Dendritic cell treated with granulocyte-macrophage colony-stimulating factor and Interleukin-4, amounts not matched to agents 40 ng/mL and 50 ng/mL, for 4 days (primary cell): ENCODE measurements around the gene HS2ST1.
"Not testable (repeated sequence)": the region's sequence is repeated elsewhere in the genome, so short reads cannot be mapped to it uniquely, and the experiment has no call there.

ENCODE experiments used
- H3K27ac Mint-ChIP-seq: one replicate; pipeline ENCODE4 v1.8.0; 2022; ENCODE audit warnings: mild to moderate bottlenecking, mixed read lengths
- H3K27me3 Mint-ChIP-seq: one replicate; pipeline ENCODE4 v1.8.0; 2022; ENCODE audit warnings: mild to moderate bottlenecking, mixed read lengths
- H3K36me3 Mint-ChIP-seq: one replicate; pipeline ENCODE4 v1.8.0; 2022; ENCODE audit warnings: low read depth, mixed read lengths
- H3K4me1 Mint-ChIP-seq: one replicate; pipeline ENCODE4 v1.8.0; 2022; ENCODE audit warnings: low read depth, mixed read lengths
- H3K4me3 Mint-ChIP-seq: one replicate; pipeline ENCODE4 v1.8.0; 2022; ENCODE audit warnings: mild to moderate bottlenecking, moderate library complexity, mixed read lengths
- H3K9me3 Mint-ChIP-seq: one replicate; pipeline ENCODE4 v1.8.0; 2022; ENCODE audit warnings: mixed read lengths
- intact Hi-C: fragments of 100-400 bp; cut with micrococcal nuclease; formaldehyde crosslinking; loops from one replicate; pipeline ENCODE4 v1.15.0; 2022

HS2ST1 gene

DNA sequence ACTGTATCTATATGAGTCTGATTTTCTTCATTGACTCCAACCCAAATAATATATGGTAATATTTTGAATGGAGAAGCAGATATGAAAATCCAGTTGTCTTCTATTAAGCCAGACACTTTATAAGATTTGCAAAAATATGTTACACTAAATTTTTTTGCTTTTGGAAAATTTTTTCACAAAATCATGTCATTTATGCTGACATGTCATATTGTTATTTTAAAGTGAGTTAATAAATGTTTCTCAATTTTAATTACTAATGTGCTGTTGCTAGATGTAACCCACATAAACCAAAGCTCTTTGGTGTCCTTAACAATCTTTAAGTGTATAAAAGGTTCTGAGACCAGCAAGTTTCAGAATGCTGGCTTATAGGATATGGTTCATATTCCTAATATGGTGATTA, 142.5 kb downstream of the HS2ST1 start:
- no peaks in the 10 kb centered on the region for H3K27me3 Mint-ChIP-seq

DNA sequence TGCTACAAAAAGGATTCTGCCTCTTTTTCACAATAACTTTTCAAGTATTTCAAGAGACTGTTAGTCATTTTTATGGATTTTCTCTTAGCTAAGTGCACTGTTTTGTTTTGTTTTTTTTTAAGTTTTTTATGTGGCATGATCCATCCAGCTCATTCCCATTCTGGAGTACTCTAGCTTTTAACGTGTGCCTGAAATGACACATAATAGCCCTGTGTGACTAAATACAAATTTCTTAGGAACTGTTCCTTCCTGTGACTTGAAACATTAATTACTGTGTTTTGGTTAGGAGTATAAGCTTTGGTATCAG, 143.9 kb downstream of the HS2ST1 start:
- H3K4me1 Mint-ChIP-seq, result peaks cover 25% of the 10 kb centered on the region
- peaks cover 4% of the 10 kb centered on the region for H3K36me3 Mint-ChIP-seq
- no peak overlapping the region for H3K27ac Mint-ChIP-seq
- H3K4me3 Mint-ChIP-seq, result no peak overlapping the region
- intact Hi-C loops, result no loop called here
- H3K9me3 Mint-ChIP-seq, result peaks cover 8% of the 10 kb centered on the region
- no peaks in the 10 kb centered on the region for H3K27me3 Mint-ChIP-seq

More for the DNA sequence above, 142.5 kb downstream of the HS2ST1 start:
- Mint-ChIP-seq H3K4me1 (peaks cover 14% of the 10 kb centered on the region), H3K4me3 (no peak overlapping the region), H3K27ac (no peak overlapping the region), H3K36me3 (no peaks in the 10 kb centered on the region), H3K9me3 (no peaks in the 10 kb centered on the region)
- intact Hi-C loops, result no loop called here

DNA sequence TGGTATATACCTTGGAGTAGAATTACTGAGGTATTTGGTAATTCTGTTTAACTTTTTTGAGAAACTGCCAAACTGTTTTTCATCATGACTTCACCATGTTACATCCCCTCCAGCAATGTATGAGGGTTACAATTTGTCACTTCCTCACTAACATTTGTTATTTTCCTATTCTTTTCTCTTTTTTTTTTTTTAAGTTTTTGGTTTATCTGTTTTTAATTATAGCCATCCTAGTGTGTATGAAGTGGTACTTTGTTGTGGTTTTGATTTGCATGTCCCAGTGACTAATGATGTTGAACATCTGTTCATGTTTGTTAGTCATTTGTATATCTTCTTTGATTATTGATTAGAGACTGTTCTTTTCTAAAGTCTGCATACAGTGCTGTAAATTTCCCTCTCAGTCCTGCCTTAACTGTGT, 147.3 kb downstream of the HS2ST1 start:
- peaks cover 7% of the 10 kb centered on the region for H3K36me3 Mint-ChIP-seq
- H3K27ac Mint-ChIP-seq, result no peak overlapping the region
- intact Hi-C loops, result no loop called here
- H3K9me3 Mint-ChIP-seq, result peaks cover 14% of the 10 kb centered on the region
- no peak overlapping the region for H3K4me3 Mint-ChIP-seq
- no peaks in the 10 kb centered on the region for H3K27me3 Mint-ChIP-seq
- H3K4me1 Mint-ChIP-seq, result peaks cover 26% of the 10 kb centered on the region

DNA sequence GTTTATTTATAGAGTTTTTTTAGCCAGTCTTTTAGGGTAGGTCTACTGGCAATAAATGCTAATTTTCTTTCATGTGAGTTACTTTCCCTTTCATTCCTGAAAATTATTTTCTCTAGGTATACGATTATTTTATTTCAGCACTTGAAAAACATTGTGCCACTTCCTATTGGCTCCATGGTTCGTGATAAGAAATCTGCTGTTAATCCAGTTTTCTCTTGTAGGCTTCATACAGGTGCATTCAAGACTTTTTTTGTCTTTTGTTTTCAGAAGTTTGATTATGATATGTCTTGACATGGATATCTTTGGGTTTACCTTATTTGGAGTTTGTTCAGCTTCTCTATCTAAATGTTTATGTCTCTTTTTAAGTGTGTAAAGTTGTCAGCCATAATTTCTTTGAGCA, 148.3 kb downstream of the HS2ST1 start:
- H3K27ac Mint-ChIP-seq, result no peak overlapping the region
- H3K4me1 Mint-ChIP-seq, result peaks cover 22% of the 10 kb centered on the region
- peaks cover 21% of the 10 kb centered on the region for H3K9me3 Mint-ChIP-seq
- no peaks in the 10 kb centered on the region for H3K27me3 Mint-ChIP-seq
- H3K4me3 Mint-ChIP-seq, result no peak overlapping the region
- intact Hi-C loops, result no loop called here
- peaks cover 7% of the 10 kb centered on the region for H3K36me3 Mint-ChIP-seq

DNA sequence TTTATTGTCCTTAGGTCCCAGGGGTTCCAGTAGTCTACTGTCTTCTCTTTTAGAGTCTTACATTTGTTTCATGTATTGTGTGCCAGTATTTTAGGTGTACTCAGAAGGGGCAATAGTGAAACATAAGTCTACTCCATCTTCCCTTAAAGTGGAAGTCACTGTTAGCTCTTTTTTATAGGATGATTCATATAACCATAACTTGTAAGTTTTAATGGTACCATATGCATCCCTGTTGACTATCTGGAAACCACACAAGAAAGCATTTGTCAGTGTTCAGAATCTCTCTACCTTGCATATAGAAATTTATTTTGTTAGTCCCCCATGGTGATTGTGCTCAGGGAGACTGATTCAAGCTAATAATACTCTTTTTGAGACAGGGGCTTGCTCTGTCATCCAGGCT, 149.9 kb downstream of the HS2ST1 start:
- H3K4me1 Mint-ChIP-seq, result peaks cover 16% of the 10 kb centered on the region
- H3K4me3 Mint-ChIP-seq, result no peak overlapping the region
- H3K27ac Mint-ChIP-seq, result no peak overlapping the region
- intact Hi-C loops, result no loop called here
- H3K27me3 Mint-ChIP-seq, result no peaks in the 10 kb centered on the region
- peaks cover 21% of the 10 kb centered on the region for H3K9me3 Mint-ChIP-seq
- H3K36me3 Mint-ChIP-seq, result peaks cover 7% of the 10 kb centered on the region

DNA sequence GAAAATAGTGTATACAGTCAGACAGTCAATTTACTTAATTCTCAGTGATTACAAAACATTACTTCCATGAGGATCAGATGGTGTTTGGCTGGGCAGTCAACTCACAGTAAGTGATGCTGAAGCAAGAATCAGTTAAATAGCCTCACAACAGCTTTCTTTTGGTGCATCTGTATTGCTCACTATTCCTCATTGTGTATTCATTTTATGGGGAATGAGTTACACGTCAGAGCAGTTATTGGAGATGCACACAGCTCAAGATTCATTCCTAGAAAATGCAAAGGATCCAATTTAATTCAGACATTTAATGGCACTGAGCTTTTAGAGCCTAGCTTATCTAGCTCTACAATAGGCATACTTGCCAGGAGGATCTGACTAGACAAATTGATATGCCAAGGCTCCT, 150.6 kb downstream of the HS2ST1 start:
- intact Hi-C loops, result no loop called here
- Mint-ChIP-seq H3K9me3 (peaks cover 21% of the 10 kb centered on the region), H3K4me3 (no peak overlapping the region), H3K36me3 (peaks cover 7% of the 10 kb centered on the region), H3K27me3 (no peaks in the 10 kb centered on the region), H3K27ac (no peak overlapping the region), H3K4me1 (peaks cover 16% of the 10 kb centered on the region)

DNA sequence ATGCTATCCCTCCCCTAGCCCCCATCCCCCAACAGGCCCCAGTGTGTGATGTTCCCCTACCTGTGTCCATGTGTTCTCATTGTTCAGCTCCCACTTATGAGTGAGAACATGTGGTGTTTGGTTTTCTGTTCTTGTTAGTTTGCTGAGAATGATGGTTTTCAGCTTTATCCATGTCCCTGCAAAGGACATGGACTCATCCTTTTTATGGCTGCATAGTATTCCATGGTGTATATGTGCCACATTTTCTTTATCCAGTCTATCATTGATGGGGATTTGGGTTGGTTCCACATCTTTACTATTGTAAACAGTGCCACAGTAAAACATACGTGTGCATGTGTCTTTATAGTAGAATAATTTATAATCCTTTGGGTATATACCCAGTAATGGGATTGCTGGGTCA, 152.3 kb downstream of the HS2ST1 start:
- peaks cover 14% of the 10 kb centered on the region for H3K4me1 Mint-ChIP-seq
- peaks cover 21% of the 10 kb centered on the region for H3K9me3 Mint-ChIP-seq
- H3K4me3 Mint-ChIP-seq, intact Hi-C loops, H3K36me3 Mint-ChIP-seq, H3K27me3 Mint-ChIP-seq, H3K27ac Mint-ChIP-seq: not testable (repeated sequence)

DNA sequence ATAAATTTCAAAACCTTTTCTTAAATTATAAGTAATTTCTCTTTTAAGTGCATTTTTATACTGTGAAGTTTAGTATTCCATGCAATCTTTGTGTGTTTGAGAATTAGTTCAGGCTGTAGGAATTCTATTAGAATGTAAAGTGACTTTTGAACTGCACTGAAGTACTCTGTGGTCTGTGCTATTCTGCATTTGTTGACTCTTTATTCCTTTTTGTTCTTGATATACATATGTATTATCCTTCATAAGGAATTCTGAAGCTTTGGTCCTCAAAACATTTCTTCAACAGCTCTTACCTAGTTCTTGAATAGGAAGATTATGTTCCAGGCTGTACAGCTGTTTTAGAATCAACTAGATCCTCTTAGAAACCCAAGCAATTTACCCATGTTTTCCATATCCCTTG, 158.0 kb downstream of the HS2ST1 start:
- Mint-ChIP-seq H3K9me3 (peaks cover 3% of the 10 kb centered on the region), H3K36me3 (peaks cover 10% of the 10 kb centered on the region), H3K4me3 (no peak overlapping the region), H3K27me3 (no peaks in the 10 kb centered on the region), H3K4me1 (no peaks in the 10 kb centered on the region), H3K27ac (no peak overlapping the region)
- intact Hi-C loops, result no loop called here

DNA sequence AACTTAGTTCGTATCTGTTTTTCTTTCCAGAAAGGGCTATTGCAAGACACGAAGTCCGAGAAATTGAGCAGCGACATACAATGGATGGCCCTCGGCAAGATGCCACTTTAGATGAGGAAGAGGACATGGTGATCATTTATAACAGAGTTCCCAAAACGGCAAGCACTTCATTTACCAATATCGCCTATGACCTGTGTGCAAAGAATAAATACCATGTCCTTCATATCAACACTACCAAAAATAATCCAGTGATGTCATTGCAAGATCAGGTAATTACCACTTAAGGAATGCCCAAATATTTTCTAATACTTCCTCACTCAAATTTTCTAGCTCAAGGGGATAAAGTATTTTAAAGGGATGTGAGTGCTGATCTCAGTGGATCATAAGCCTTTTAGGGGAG, 158.5 kb downstream of the HS2ST1 start:
- Mint-ChIP-seq H3K4me1 (no peaks in the 10 kb centered on the region), H3K27me3 (no peaks in the 10 kb centered on the region), H3K9me3 (no peaks in the 10 kb centered on the region), H3K36me3 (peaks cover 10% of the 10 kb centered on the region), H3K4me3 (no peak overlapping the region), H3K27ac (no peak overlapping the region)
- intact Hi-C loops, result no loop called here

DNA sequence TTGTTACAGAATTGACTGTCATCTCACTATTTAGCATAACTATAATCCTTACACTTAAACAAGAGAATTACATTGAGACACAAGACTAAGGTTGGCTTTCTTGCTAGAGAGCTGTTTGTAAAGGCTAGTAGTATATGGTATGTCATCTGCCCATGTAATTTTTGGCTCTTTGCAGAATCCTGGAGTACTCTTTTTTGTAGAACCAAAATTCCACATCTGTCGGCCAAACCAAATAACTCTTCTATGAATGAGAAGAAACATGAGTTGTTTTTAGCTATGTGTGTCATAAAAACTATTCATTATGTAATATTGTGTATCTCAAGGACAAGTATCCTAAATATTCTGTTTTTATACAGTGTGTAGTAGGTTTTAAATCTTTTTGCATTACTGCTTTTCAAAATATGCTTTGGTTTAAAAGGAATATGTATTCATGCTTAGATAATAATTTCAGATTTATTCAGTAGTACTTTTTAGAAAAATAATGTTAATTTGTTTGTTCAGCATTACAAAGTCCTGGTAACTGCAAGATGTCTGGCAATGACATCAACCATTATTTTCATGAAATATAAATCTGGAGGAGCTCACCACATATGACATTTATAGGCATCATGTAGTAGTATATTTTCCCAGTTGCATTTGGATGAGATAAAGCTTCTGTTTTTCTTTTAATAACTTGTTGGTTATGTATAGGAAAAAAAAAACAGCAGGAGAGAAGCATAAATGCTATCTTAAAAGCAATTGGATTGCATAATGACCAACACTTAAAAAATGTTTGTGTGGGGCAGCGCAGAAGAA, 159.8 kb downstream of the HS2ST1 start:
- Mint-ChIP-seq H3K9me3 (no peaks in the 10 kb centered on the region), H3K36me3 (peaks cover 10% of the 10 kb centered on the region), H3K4me1 (no peaks in the 10 kb centered on the region), H3K27ac (no peak overlapping the region), H3K27me3 (no peaks in the 10 kb centered on the region), H3K4me3 (no peak overlapping the region)
- intact Hi-C loops, result no loop called here

DNA sequence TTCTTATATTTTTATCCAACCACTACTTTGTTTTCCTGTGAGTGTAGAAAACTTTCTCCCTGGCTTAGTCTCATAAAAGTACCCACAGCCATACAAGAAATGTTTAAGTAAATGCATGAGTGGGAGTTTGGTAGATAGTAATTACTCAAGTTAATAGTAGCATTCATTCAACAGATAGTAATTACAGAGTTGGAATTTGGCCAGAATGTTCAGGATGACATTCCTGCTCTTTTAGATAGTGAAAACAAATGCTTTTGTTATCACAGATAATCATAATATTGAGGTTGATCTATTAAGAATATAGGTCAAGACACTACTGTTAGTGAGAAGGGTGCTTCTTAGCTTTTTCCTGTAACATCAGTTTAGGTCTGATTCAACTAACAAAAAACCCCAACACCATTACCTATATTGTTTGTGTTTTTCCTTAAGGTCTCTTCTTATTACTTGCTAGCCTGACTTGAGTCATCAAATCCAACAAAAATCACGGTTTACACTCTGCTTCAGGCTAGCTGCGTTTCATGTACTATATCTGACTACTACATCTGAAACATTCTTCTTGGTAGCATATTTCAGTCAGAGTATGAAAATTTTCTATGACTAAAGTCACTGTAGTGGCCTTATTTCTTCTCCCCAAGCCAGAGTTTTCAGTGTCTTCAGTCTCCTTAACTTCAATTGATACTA, 163.7 kb downstream of the HS2ST1 start:
- peaks cover 5% of the 10 kb centered on the region for H3K36me3 Mint-ChIP-seq
- H3K27me3 Mint-ChIP-seq, result no peaks in the 10 kb centered on the region
- H3K27ac Mint-ChIP-seq, result no peak overlapping the region
- intact Hi-C loops, result no loop called here
- no peak overlapping the region for H3K4me3 Mint-ChIP-seq
- H3K4me1 Mint-ChIP-seq, result no peaks in the 10 kb centered on the region
- H3K9me3 Mint-ChIP-seq, result no peaks in the 10 kb centered on the region

DNA sequence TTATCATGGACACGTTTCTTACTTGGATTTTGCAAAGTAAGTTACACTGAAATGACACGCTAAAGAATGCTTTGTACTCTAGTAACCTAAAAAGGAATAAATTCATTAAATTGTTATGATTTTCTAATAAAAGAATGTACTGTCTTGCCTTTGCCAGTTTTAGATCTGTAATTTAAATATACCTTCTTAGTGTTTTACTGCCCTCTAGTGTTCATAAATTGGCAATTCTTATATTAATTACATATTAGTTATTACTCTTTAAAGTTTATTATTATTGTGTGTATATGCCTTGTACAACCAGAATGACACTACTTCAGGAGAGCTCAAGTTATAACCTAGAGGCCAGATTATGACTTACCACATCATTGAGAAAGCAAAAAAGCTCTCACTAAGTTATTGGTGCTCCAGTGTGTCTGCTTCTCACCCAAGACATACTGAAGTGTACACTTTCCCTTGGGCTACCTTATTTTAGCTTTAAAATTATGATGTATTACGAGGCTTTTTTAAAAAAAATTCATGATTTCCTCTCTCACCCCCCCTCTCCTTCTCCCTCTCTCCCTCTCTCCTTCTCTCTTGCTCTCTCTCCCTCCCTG, 169.9 kb downstream of the HS2ST1 start:
- Mint-ChIP-seq H3K27ac (no peak overlapping the region), H3K9me3 (no peaks in the 10 kb centered on the region), H3K36me3 (peaks cover 6% of the 10 kb centered on the region), H3K4me1 (no peaks in the 10 kb centered on the region), H3K27me3 (no peaks in the 10 kb centered on the region), H3K4me3 (no peak overlapping the region)
- intact Hi-C loops, result loop anchor here (1.0 to 5.0 kb wide), 2 partner anchors 251 to 702 kb away; no protein-coding TSS in a partner anchor

DNA sequence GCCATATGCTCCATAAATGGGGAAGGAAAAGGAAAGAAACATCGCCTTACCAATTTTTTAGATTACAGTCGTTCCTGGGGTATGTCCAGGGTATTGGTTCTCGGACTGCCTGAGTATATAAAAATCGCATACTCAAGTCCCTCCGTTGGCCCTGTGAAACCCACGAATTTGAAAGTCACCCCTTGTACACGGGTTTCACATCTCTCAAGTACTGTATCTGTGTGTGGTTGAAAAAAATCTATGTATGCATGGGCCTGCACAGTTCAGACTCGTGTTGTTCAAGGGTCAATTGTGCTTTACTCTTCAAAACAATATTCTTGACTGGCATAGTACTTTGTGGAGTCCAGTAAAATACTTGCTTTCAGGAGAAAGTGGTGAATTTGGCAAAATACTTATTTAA, 171.7 kb downstream of the HS2ST1 start:
- no peaks in the 10 kb centered on the region for H3K27me3 Mint-ChIP-seq
- no peak overlapping the region for H3K4me3 Mint-ChIP-seq
- intact Hi-C loops, result no loop called here
- no peak overlapping the region for H3K27ac Mint-ChIP-seq
- no peaks in the 10 kb centered on the region for H3K9me3 Mint-ChIP-seq
- H3K4me1 Mint-ChIP-seq, result peaks cover 1% of the 10 kb centered on the region
- H3K36me3 Mint-ChIP-seq, result peaks cover 6% of the 10 kb centered on the region

DNA sequence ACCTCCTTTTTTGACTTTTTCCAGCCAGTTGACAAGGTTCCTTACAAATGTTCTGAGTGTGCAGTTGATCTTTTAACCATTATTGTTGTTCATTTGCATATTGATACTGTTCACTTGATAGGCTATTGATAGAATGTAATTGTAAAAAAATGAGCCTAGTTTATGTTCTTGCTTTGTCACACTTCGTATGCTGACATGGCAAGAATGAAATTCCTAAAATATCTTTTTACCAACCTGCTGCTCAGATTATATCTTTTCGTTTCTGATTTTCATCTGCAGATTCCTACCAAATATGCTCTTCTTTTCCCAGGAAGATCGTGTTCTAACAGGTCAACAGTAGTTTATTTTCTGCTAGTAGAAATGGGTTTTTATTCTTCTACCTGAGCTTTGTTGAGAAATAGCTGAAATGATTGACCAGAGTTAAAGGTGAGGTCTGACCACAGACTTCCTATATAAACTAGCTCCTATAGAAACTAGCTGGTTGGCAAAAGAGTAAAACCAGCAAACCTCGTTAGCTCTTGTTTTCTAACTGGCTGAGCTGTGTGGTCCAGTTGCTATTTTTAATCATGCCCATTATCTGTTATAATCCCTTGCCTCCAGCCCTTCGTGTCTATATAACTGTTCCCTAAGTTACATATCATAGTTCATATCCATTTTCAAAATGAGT, 174.8 kb downstream of the HS2ST1 start:
- H3K4me1 Mint-ChIP-seq, result peaks cover 7% of the 10 kb centered on the region
- no peaks in the 10 kb centered on the region for H3K9me3 Mint-ChIP-seq
- intact Hi-C loops, result no loop called here
- H3K27me3 Mint-ChIP-seq, result no peaks in the 10 kb centered on the region
- no peak overlapping the region for H3K4me3 Mint-ChIP-seq
- H3K36me3 Mint-ChIP-seq, result peaks cover 6% of the 10 kb centered on the region
- H3K27ac Mint-ChIP-seq, result no peak overlapping the region
